IPS-NIHi11 (cell line): Measurements from ENCODE around the gene HIGD2B.
"Not testable (repeated sequence)": the region's sequence is repeated elsewhere in the genome, so short reads cannot be mapped to it uniquely, and the experiment has no call there.

Experiments
- DNase-seq: peaks from one replicate; pipeline ENCODE4 v3.0.0; 2012; ENCODE audit warnings: mixed read lengths, low spot score

HIGD2B gene

GRCh38 chr15:72676838-72677237, 9.1 kb downstream of the HIGD2B start:
- no peak for DNase-seq

- DNase-seq = peak; percentile 8
These were observed 14.5 kb downstream of the HIGD2B start for GRCh38 chr15:72671525-72671924.

GRCh38 chr15:72670656-72671352, 15.2 kb downstream of the HIGD2B start:
- DNase-seq = peak; percentile 60

DNA sequence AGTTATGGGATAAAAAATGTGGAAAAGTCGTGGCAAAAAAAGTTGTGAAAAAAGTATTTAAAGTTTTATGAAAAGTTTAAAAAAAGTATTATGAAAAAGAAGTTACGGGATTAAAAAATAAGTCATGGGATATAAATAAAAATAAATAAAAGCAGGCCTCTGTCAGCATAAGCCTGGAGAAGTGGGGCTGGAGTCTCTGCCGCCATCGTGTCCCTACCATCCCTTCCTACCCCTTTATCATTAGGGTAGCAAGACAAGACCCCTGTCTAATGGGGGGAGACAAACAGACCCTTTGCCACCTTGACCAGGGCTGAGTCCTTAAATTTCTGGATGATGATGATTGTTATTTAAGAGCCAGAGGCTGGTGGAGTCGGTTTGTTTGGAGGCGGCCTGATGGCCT, 16.2 kb downstream of the HIGD2B start:
- DNase-seq = not testable (repeated sequence)

DNA sequence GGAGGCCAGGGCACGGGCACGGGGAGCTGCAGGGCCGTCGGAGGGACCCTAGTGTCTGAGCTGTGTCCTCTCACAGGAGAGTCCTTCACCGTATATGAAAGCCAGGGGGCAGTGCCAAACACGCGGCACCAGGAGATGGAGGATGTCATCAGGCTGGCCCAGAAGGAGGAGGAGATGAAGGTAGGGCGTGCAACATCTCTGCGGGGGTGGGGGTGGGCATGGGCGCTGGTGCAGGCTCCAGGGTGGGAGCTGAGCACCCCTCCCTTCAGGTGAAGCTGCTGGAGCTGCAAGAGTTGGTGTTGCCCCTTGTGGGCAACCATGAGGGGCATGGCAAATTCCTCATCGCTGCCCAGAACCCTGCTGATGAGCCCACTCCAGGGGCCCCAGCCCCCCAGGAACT, 20.3 kb downstream of the HIGD2B start:
- DNase-seq = not testable (repeated sequence)

- DNase-seq = not testable (repeated sequence)
These were observed 22.1 kb downstream of the HIGD2B start for GRCh38 chr15:72663931-72664330.

DNA sequence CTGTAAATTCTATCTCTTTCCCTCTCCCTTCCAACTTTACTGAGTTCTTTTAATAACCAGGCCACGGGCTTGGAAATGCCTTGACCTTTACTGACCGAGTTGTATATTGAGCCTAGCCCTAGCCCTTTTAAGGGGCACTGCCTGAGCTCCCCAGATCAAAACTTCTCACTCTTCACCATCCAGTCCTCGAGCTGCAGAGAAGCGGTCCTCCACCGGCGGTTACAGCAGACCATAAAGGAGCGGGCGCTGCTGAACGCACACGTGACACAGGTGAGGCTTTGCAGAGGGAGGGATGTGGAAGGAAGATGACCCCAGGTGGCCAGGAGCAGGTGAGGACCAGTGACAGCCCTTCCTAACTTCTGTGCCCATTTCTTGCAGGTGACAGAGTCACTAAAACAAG, 24.9 kb downstream of the HIGD2B start:
- not testable (repeated sequence) for DNase-seq

GRCh38 chr15:72656014-72656413, 30.0 kb downstream of the HIGD2B start:
- DNase-seq = not testable (repeated sequence)

- not testable (repeated sequence) for DNase-seq
These were observed 31.6 kb downstream of the HIGD2B start, which contains the start of gene GOLGA6B for GRCh38 chr15:72654397-72654796. Gene GOLGA6B, plus strand, starts transcription at chr15:72654697. Its CDS starts 41 bp downstream, at chr15:72654738.

- DNase-seq = not testable (repeated sequence)
These were observed 37.2 kb downstream of the HIGD2B start for GRCh38 chr15:72648631-72649253.

DNA sequence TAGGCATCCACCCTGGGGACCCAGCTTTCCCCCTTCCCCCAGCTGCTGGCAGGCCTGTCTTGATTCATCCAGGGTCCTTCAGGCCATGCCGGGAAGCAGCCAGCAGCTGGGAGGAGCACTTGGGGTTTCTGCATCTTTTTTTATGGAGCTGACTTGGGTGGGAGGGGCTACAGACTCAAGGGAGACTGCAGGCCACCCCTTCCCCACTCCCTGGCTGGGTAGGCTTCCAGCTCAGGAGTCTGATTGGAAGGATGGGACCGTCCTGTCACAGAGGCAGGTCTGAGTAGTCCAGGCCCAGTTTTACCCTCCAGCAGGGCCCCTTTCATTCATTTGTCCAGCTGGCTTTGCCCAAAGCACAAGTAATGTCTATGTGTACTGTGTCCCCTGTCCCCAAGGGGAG, 43.7 kb downstream of the HIGD2B start:
- DNase-seq = not testable (repeated sequence)

- not testable (repeated sequence) for DNase-seq
These were observed 46.1 kb downstream of the HIGD2B start for GRCh38 chr15:72639759-72640483.

DNA sequence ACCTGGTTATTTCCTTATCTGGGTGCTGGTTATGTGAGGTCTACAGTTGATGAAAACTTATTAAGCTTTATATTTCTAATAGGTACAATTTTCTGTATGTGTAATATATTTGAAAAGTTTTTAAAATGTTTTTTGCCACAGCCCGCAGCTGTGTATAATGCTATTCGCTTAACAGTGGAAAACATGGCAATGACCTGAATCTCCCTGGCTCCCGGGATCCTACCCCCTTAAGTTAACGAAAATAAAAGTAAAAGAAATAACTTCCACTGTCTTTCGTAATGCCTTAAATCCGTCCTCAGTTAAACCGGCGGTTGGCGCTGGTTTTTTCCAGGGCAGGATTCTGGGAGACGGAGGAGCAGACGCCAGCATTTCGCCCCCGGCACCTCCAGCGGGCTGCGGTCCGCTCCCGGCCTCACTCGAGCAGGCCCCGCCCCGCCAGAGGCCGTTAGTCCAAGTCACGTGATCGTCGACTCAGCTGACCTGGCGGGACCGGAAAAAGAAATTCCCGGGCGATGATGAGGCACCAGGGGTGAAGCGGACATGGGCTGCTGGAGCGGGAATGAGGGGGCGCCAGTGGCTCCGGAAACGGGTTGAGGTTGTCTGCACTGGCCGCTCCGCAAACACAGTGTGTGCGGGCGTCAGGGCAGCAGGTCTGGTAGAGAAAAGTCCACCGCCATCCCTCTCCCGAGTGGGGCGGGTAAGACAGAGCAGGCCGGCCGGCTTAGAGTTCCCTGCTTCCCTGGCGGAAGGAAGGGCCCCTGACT, 49.3 kb downstream of the HIGD2B start:
- DNase-seq = not testable (repeated sequence)

DNA sequence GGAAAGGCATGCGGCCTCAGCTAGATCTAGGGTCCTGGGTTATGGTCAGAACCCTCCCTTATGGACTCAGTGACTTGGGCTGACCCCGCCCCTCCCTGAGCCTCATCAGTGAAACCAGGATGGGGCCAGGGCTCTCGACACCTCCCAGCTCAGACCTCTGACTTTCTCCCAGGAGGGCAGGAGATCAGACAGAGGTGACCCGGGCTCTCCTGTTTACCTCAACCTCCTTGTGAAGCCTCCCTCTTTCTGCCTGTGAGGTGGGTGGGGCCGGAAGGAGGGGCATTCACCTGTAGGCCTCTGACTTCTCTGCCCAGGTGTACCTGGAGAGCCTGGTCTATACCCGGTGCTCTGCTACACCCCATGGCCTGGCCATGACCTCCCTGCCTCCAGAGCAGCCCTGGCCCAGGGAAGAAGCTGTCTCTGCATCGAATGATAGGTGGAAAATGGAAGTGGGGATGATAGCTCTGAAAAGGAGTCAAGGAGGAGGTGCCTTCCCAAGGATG, 56.9 kb downstream of the HIGD2B start:
- not testable (repeated sequence) for DNase-seq

- DNase-seq = peak; percentile 37
These were observed 57.5 kb downstream of the HIGD2B start for GRCh38 chr15:72628249-72629067.

DNA sequence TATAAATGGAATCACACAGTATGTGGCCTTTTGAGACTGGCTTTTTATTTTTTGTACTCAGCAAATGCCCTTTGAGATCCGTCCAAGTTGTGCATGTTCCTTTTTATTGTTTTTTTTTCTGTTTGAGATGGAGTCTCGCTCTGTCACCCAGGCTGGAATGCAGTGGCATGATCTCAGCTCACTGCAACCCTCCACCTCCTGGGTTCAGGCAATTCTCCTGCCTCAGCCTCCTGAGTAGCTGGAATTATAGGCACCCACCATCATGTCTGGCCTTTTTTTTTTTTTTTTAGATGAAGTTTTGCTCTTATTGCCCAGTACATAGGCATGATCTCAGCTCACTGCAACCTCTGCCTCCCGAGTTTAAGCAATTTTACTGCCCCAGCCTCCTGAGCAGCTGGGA, 59.8 kb downstream of the HIGD2B start:
- not testable (repeated sequence) for DNase-seq
